ENCODE results near the gene PTPRG.

- TF ChIP-seq CTCF (IDR thresholded peaks at IDR 0.05; ENCODE audit: poor library complexity), result no peak
- no peak for TF ChIP-seq EZH2 (IDR thresholded peaks at IDR 0.05; ENCODE audit: borderline replicate concordance)
- TF ChIP-seq EZH2phosphoT487 (IDR thresholded peaks at IDR 0.05; ENCODE audit: low read depth, severe bottlenecking, unreplicated experiment), result no peak
These were observed 44.3 kb downstream of the PTPRG start for GRCh38 chr3:61605589-61606175.
